ENCODE measurements around the gene FARP2. TPM values are rescaled to one million over a fixed set of nuclear protein-coding genes. Genes with fewer than 3 reads are reported as not detected.

Gene FARP2, protein sequence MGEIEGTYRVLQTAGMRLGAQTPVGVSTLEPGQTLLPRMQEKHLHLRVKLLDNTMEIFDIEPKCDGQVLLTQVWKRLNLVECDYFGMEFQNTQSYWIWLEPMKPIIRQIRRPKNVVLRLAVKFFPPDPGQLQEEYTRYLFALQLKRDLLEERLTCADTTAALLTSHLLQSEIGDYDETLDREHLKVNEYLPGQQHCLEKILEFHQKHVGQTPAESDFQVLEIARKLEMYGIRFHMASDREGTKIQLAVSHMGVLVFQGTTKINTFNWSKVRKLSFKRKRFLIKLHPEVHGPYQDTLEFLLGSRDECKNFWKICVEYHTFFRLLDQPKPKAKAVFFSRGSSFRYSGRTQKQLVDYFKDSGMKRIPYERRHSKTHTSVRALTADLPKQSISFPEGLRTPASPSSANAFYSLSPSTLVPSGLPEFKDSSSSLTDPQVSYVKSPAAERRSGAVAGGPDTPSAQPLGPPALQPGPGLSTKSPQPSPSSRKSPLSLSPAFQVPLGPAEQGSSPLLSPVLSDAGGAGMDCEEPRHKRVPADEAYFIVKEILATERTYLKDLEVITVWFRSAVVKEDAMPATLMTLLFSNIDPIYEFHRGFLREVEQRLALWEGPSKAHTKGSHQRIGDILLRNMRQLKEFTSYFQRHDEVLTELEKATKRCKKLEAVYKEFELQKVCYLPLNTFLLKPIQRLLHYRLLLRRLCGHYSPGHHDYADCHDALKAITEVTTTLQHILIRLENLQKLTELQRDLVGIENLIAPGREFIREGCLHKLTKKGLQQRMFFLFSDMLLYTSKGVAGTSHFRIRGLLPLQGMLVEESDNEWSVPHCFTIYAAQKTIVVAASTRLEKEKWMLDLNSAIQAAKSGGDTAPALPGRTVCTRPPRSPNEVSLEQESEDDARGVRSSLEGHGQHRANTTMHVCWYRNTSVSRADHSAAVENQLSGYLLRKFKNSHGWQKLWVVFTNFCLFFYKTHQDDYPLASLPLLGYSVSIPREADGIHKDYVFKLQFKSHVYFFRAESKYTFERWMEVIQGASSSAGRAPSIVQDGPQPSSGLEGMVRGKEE
- total RNA-seq = 100 to 1,000 TPM in 3 of 4 donors, 10 to 100 TPM in 1; 96.5 to 164 (median 136) TPM

- H3K27me3 ChIP-seq = no peaks in the 10 kb centered on the region
- peak within 1 kb of the TSS; percentile 81 to 87 (median 83) for H3K4me3 ChIP-seq
- peak within 1 kb of the TSS; percentile 96 to 97 (median 96) for H3K27ac ChIP-seq
- 1% methylated on average over 54 of the region's 101 CpGs; no CpG with 5 or more reads in 1 of the 2 donors for WGBS, 2 donors (ENCODE audit: low coverage in 1 of 2)
- peak; percentile 72 to 95 (median 94) for TF ChIP-seq POLR2AphosphoS5 (IDR thresholded peaks at IDR 0.05)
- peak; percentile 72 for TF ChIP-seq POLR2A (IDR thresholded peaks at IDR 0.05)
- no peak for TF ChIP-seq EP300 (IDR thresholded peaks at IDR 0.05; ENCODE audit: low read depth)
- TF ChIP-seq CTCF (IDR thresholded peaks at IDR 0.05) = no peak
- in situ Hi-C loops (cut with MboI; ENCODE audit: low pct_ligation_motif_present in 1 of 4, low pct_unique_long_range_greater_than_20kb in 1 of 4, low sequenced_read_pairs in 3 of 4) = no loop called here
- no peaks in the 10 kb centered on the region for H3K9me3 ChIP-seq
- H3K36me3 ChIP-seq = peaks cover 0 to 18% (median 0%) of the 10 kb centered on the region in 4 donors
- peak; percentile 100 for DNase-seq
- intact Hi-C loops (cut with DNase I; ENCODE audit: low total_unique reads) = no loop called here
- peaks cover 11 to 85% (median 53%) of the 10 kb centered on the region in 4 donors for H3K4me1 ChIP-seq
Observed at GRCh38 chr2:241355983-241356870, at the start of gene FARP2. Gene FARP2, plus strand, starts transcription at chr2:241356285. Its CDS starts 16,823 bp downstream, at chr2:241373108.

DNA sequence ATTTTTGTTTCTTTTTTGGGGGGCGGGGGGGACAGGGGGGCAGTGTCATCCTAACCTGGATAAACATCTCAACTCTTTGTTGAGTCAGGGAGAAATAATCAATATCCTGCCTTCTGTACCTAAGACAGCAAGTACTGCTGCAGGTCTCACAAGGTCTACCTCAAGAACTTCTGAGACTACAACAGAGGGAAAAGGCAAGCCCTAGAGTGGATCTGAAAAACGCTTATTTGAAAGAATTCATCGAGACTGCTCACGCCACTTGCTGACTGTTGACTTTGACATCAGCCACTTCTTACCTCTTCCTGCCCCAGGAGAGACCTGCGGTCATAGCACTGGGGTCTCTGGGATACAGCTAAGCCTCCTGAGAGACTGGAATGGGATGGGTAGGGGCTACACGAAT lies 49.0 kb upstream of the FARP2 start:
- in situ Hi-C loops (cut with MboI; ENCODE audit: low pct_ligation_motif_present in 1 of 4, low pct_unique_long_range_greater_than_20kb in 1 of 4, low sequenced_read_pairs in 3 of 4) (no loop called here), intact Hi-C loops (cut with DNase I; ENCODE audit: low total_unique reads) (no loop called here)
- no peaks in the 10 kb centered on the region for H3K9me3 ChIP-seq
- DNase-seq = no peak
- peaks cover 0 to 39% (median 7%) of the 10 kb centered on the region in 4 donors for H3K4me1 ChIP-seq
- peaks cover 0 to 3% (median 0%) of the 10 kb centered on the region in 4 donors for H3K36me3 ChIP-seq
- WGBS, 2 donors (ENCODE audit: low coverage in 1 of 2) = 69 to 83% methylated on average over 6 of the region's 6 CpGs
- H3K27me3 ChIP-seq = no peaks in the 10 kb centered on the region
- H3K4me3 ChIP-seq = no peak overlapping the region
- TF ChIP-seq EP300 (IDR thresholded peaks at IDR 0.05; ENCODE audit: low read depth) = no peak
- no peak for TF ChIP-seq POLR2AphosphoS5 (IDR thresholded peaks at IDR 0.05)
- TF ChIP-seq POLR2A (IDR thresholded peaks at IDR 0.05) = no peak
- H3K27ac ChIP-seq = no peak overlapping the region

DNA sequence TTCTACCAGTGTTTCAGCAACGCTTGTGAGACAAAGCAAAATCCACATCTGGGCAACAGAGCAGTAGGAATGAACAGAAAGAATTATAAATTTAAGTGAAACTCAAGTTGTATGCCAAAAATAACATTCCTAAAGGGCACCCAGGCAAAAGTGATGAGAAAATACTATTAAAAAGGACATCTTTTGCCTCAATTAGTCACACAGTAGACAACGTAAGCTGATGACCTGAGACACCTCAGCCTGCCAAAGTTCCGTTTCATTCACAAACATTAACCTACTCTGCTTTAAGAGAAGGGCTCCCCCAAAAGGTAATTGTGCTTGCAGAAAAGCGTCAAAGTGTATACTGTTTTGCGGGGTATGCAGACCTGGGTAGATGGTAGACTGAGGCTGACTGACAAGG lies 47.8 kb upstream of the FARP2 start:
- Histone ChIP-seq H3K9me3 (no peaks in the 10 kb centered on the region), H3K27ac (no peak overlapping the region), H3K36me3 (peaks cover 0 to 3% (median 0%) of the 10 kb centered on the region in 4 donors), H3K4me1 (peaks cover 0 to 41% (median 7%) of the 10 kb centered on the region in 4 donors), H3K27me3 (no peaks in the 10 kb centered on the region), H3K4me3 (no peak overlapping the region)
- intact Hi-C loops (cut with DNase I; ENCODE audit: low total_unique reads) = no loop called here
- 72 to 97% methylated on average over 4 to 5 of the region's 5 CpGs for WGBS, 2 donors (ENCODE audit: low coverage in 1 of 2)
- TF ChIP-seq EP300 (IDR thresholded peaks at IDR 0.05; ENCODE audit: low read depth) (no peak), POLR2AphosphoS5 (IDR thresholded peaks at IDR 0.05) (no peak), CTCF (IDR thresholded peaks at IDR 0.05) (no peak), POLR2A (IDR thresholded peaks at IDR 0.05) (no peak)
- DNase-seq = no peak
- in situ Hi-C loops (cut with MboI; ENCODE audit: low pct_ligation_motif_present in 1 of 4, low pct_unique_long_range_greater_than_20kb in 1 of 4, low sequenced_read_pairs in 3 of 4) = no loop called here
